Spleen (tissue), 7 donors: Measurements from ENCODE around the gene EMC1.

ENCODE experiments used
- POLR2A ChIP-seq, 3 donors: fragments of 450-650 bp; IDR thresholded peaks; one replicate each; pipeline ENCODE4 v1.5.1; 2017; ENCODE audit warnings: antibody characterized with exemption in 3 of 3, mild to moderate bottlenecking in 1 of 3
- POLR2AphosphoS5 ChIP-seq, 3 donors: sonication (generic); formaldehyde crosslinking; IDR thresholded peaks; one replicate each; pipeline ENCODE4 v1.5.1; 2017; ENCODE audit warnings: antibody characterized with exemption in 3 of 3
- TF ChIP-seq, protein P1 (sequence below), 11 experiments: fragments of 200-600 bp in 7 of 11; fragments of 450-650 bp in 4 of 11; sonication (generic) in 4 of 11; IDR thresholded peaks in 8 of 11; conservative IDR thresholded peaks in 3 of 11; 1 replicate in 7 of 11; 2 replicates in 4 of 11; pipeline versions ENCODE4 v1.4.0 to v1.8.0; 2016 to 2021; ENCODE audit warnings: antibody characterized with exemption in 11 of 11, inconsistent platforms in 4 of 11, mild to moderate bottlenecking in 1 of 11
- donor health status: DM: no; HTN: no; CAD: no; lungs with moderate emphysema.
- donor health status: DM: no; HTN: no; CAD: no.
- donor health status: DM: no; HTN: no; CAD: no.

DNA sequence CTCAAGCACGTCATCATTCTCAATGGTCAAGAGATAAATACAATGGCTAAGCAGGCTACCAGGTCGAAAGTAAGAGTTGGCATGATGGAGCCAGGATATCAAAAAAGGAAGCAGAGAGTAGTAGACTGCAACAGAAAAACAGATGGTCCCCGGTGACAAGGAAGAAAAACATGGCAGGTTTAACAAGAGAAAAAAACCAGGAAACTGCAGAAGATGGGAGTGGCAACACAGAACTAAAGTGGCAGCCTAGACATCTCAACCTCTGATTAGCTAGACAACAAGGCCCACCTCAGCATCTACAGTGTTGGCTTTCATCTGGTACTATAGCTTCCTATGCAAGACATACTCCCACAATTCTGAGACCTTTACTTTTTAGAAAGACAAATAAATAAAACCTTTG lies 44.4 kb downstream of the EMC1 start:
- TF ChIP-seq POLR2A (IDR thresholded peaks at IDR 0.05) (no peak), POLR2AphosphoS5 (IDR thresholded peaks at IDR 0.05) (no peak)
- TF ChIP-seq, protein P1, sequence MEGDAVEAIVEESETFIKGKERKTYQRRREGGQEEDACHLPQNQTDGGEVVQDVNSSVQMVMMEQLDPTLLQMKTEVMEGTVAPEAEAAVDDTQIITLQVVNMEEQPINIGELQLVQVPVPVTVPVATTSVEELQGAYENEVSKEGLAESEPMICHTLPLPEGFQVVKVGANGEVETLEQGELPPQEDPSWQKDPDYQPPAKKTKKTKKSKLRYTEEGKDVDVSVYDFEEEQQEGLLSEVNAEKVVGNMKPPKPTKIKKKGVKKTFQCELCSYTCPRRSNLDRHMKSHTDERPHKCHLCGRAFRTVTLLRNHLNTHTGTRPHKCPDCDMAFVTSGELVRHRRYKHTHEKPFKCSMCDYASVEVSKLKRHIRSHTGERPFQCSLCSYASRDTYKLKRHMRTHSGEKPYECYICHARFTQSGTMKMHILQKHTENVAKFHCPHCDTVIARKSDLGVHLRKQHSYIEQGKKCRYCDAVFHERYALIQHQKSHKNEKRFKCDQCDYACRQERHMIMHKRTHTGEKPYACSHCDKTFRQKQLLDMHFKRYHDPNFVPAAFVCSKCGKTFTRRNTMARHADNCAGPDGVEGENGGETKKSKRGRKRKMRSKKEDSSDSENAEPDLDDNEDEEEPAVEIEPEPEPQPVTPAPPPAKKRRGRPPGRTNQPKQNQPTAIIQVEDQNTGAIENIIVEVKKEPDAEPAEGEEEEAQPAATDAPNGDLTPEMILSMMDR (IDR thresholded peaks at IDR 0.05 in 8 of 11, conservative IDR thresholded peaks at IDR 0.05 in 3 of 11), result no peak
